Fibroblast of the aortic adventitia (primary cell): ENCODE results near the gene LIMS1. TPM values are rescaled to one million over a fixed set of nuclear protein-coding genes. Genes with fewer than 3 reads are reported as not detected.

ENCODE experiments used
- DNase-seq: peaks from one replicate; pipeline ENCODE4 v3.0.0-alpha.2; 2010; ENCODE audit warnings: low read depth
- H3K4me3 ChIP-seq: 2 replicates; pipeline ENCODE4 v1.5.1; 2011; ENCODE audit warnings: low read depth, mild to moderate bottlenecking, control low read depth, low read length, moderate library complexity
- CTCF ChIP-seq: IDR thresholded peaks from 2 replicates; pipeline ENCODE4 v1.5.1; 2011; ENCODE audit warnings: mild to moderate bottlenecking, low read length, control low read depth, inconsistent platforms; ENCODE audit not compliant: insufficient read depth
- total RNA-seq: library from RNA; depleted of rRNA; stranded (reverse); fragments of >200 nt; gene quantifications from 2 replicates; pipeline ENCODE4 v1.2.3, GENCODE V29; 2012; ENCODE audit warnings: low replicate concordance

Gene LIMS1
- total RNA-seq, 1 donor: 91.2 TPM

GRCh38 chr2:108611021-108611420 lies 76.8 kb downstream of the LIMS1 start:
- DNase-seq: no peak
- TF ChIP-seq CTCF: no peak

DNA sequence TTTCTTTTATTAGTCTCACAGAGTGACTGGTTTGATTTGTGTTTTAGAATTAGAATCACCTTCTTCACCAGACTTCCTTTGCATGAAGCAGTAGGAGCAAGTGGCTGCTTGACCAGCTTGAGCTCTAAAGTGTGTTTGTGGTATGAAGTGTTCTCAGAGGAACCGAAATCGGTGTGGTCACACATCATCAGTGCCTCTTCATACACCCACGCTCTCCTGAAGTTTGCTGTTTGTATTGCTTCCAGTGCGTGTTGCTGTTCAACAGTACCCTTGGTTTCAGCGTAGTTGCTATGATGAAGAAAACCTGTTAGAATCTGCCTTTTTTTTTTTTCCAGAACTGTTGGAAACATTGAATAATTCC lies 77.9 kb downstream of the LIMS1 start:
- H3K4me3 ChIP-seq: no peak overlapping the region
- no peak for TF ChIP-seq CTCF
- DNase-seq: no peak

More at GRCh38 chr2:108611021-108611420, 76.8 kb downstream of the LIMS1 start:
- H3K4me3 ChIP-seq: no peak overlapping the region

GRCh38 chr2:108612514-108613183 lies 78.4 kb downstream of the LIMS1 start:
- no peak for DNase-seq
- no peak overlapping the region for H3K4me3 ChIP-seq
- no peak for TF ChIP-seq CTCF

- no peak for TF ChIP-seq CTCF
- DNase-seq: no peak
- H3K4me3 ChIP-seq: no peak overlapping the region
These were observed 79.2 kb downstream of the LIMS1 start for GRCh38 chr2:108613261-108614042.

DNA sequence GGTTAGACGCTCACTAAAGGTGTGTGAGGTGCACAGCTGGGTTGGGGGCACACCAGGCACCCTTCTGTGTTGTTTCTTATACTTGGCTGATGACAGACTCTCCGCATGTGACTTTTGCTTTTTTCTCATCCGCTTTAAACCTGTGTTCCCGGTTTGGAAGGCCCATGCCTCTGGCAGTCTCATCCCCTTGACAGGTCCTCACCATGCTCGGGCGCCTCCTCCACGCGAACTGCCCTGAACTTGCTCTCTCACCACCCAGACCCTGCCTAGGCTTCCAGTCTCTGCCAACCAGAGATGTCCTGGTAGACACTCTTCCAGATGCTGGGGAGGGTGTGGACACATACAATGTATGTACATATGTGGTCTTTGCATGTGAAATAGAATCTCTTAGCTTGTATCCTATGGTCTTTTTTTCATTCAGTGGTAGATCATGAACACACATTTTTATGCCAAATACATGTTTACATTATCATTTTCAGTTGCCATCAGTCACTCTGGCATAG lies 79.8 kb downstream of the LIMS1 start:
- no peak for DNase-seq
- no peak for TF ChIP-seq CTCF
- no peak overlapping the region for H3K4me3 ChIP-seq

GRCh38 chr2:108614659-108615058 lies 80.4 kb downstream of the LIMS1 start:
- H3K4me3 ChIP-seq: no peak overlapping the region
- DNase-seq: no peak
- TF ChIP-seq CTCF: no peak
